ENCODE measurements around the gene PROZ.

- TF ChIP-seq CTCF (conservative IDR thresholded peaks at IDR 0.05; ENCODE audit: low read length) (no peak), EZH2phosphoT487 (IDR thresholded peaks at IDR 0.05; ENCODE audit: borderline replicate concordance, low read depth, low read length) (no peak)
These were observed 9.1 kb downstream of the PROZ start for GRCh38 chr13:113167575-113167974.
